PC-3 (cell line): ENCODE results near the gene TNFRSF19. TPM values are rescaled to one million over a fixed set of nuclear protein-coding genes. Genes with fewer than 3 reads are reported as not detected.
"Not testable (repeated sequence)": the region's sequence is repeated elsewhere in the genome, so short reads cannot be mapped to it uniquely, and the experiment has no call there.

ENCODE experiments used
- ATAC-seq: fragments of 200-7000 bp; cut with Tn5 transposase; 2 replicates; pipeline ENCODE4 v1.9.1; 2020; ENCODE audit warnings: mild to moderate bottlenecking, moderate library complexity
- BruUV-seq: library from RNA; stranded (reverse); fragments of 400-500 nt; replicated peaks from 2 replicates; lab custom pipeline; 2021; lab: Mats Ljungman, UMichigan
- CTCF ChIA-PET: fragments of 300-600 bp; sonication (Branson Sonifier 250); formaldehyde crosslinking; loops from one replicate; lab custom pipeline; 2022; ENCODE audit warnings: antibody characterized with exemption; lab: Charles Lee
- POLR2A ChIA-PET: fragments of 300-600 bp; sonication (Branson Sonifier 250); formaldehyde crosslinking; loops from one replicate; lab custom pipeline; 2022; ENCODE audit warnings: antibody characterized with exemption; ENCODE audit not compliant: unreplicated experiment; lab: Charles Lee
- DNase-seq: peaks from one replicate; pipeline ENCODE4 v3.0.0-alpha.2; 2015
- H2AFZ ChIP-seq: fragments of 300-600 bp; sonication (generic); 2 replicates; pipeline ENCODE4 v1.6.0; 2016; ENCODE audit warnings: antibody characterized with exemption, low read length
- H3F3A ChIP-seq: fragments of 300-600 bp; sonication (generic); one replicate; pipeline ENCODE4 v1.6.0; 2017; ENCODE audit warnings: antibody characterized with exemption, low read length, control low read depth, mild to moderate bottlenecking; ENCODE audit not compliant: unreplicated experiment
- H3K27ac ChIP-seq: fragments of 300-600 bp; sonication (generic); 2 replicates; pipeline ENCODE4 v1.5.1; 2016; ENCODE audit warnings: mild to moderate bottlenecking, low read length
- H3K27me3 ChIP-seq: fragments of 300-600 bp; sonication (generic); 2 replicates; pipeline ENCODE4 v1.6.1; 2016; ENCODE audit warnings: low read length, mixed read lengths
- H3K36me3 ChIP-seq: fragments of 300-600 bp; sonication (generic); 2 replicates; pipeline ENCODE4 v1.6.1; 2016; ENCODE audit warnings: low read depth, mixed run types, low read length, mixed read lengths
- H3K4me1 ChIP-seq: fragments of 300-600 bp; sonication (generic); 2 replicates; pipeline ENCODE4 v1.5.1; 2016; ENCODE audit warnings: low read length; ENCODE audit not compliant: insufficient read depth
- H3K4me2 ChIP-seq: fragments of 300-600 bp; sonication (generic); 2 replicates; pipeline ENCODE4 v1.6.0; 2016; ENCODE audit warnings: low read length
- H3K4me3 ChIP-seq: fragments of 300-600 bp; sonication (generic); 2 replicates; pipeline ENCODE4 v1.5.1; 2016; ENCODE audit warnings: mild to moderate bottlenecking, low read length, mixed read lengths
- H3K79me2 ChIP-seq: fragments of 300-600 bp; sonication (generic); 2 replicates; pipeline ENCODE4 v1.6.1; 2017; ENCODE audit warnings: low read length, mixed read lengths
- H3K9ac ChIP-seq: fragments of 300-600 bp; sonication (generic); 2 replicates; pipeline ENCODE4 v1.6.0; 2016; ENCODE audit warnings: mild to moderate bottlenecking, low read length
- H3K9me2 ChIP-seq: fragments of 300-600 bp; sonication (generic); replicated peaks from 2 replicates; pipeline ENCODE4 v1.6.1; 2016; ENCODE audit warnings: mixed run types, low read length, mixed read lengths
- H3K9me3 ChIP-seq: fragments of 300-600 bp; sonication (generic); 2 replicates; pipeline ENCODE4 v1.6.1; 2016; ENCODE audit warnings: low read length, mixed read lengths
- H4K20me1 ChIP-seq: fragments of 300-600 bp; sonication (generic); 2 replicates; pipeline ENCODE4 v1.6.1; 2016; ENCODE audit warnings: low read length, mixed read lengths
- CTCF ChIP-seq: fragments of 300-600 bp; sonication (generic); conservative IDR thresholded peaks from 2 replicates; pipeline ENCODE4 v1.5.1; 2017; ENCODE audit warnings: antibody characterized with exemption, low read depth, mild to moderate bottlenecking, low read length
- EZH2 ChIP-seq: fragments of 300-600 bp; sonication (generic); IDR thresholded peaks from one replicate; pipeline ENCODE4 v1.6.1; 2017; ENCODE audit warnings: antibody characterized with exemption, mild to moderate bottlenecking, low read length; ENCODE audit not compliant: unreplicated experiment
- EZH2phosphoT487 ChIP-seq: fragments of 300-600 bp; sonication (generic); IDR thresholded peaks from 2 replicates; pipeline ENCODE4 v1.6.1; 2018; ENCODE audit warnings: mild to moderate bottlenecking, antibody characterized with exemption, low read length, borderline replicate concordance
- intact Hi-C: fragments of 100-400 bp; cut with micrococcal nuclease; formaldehyde crosslinking; loops from 2 replicates; pipeline ENCODE4 v1.9.0; 2023
- total RNA-seq: library from RNA; depleted of rRNA; stranded (reverse); fragments of >200 nt; gene quantifications from 2 replicates; pipeline ENCODE4 v1.2.3, GENCODE V29; 2014

TNFRSF19 gene
- total RNA-seq, 1 experiment from 2014 or later, result 6.1 TPM

GRCh38 chr13:23674795-23675640 lies 104.8 kb downstream of the TNFRSF19 start:
- no TSS peak for BruUV-seq
- Histone ChIP-seq H2AFZ (no peak overlapping the region), H3K4me3 (0 out of 2 replicates have a peak overlapping the region, but pooled peaks have one; percentile 2), H3K4me2 (peak overlapping the region; percentile 49), H4K20me1 (no peaks in the 10 kb centered on the region), H3K36me3 (no peaks in the 10 kb centered on the region), H3K4me1 (peaks cover 63% of the 10 kb centered on the region), H3K27me3 (no peaks in the 10 kb centered on the region), H3K9ac (peak overlapping the region; percentile 65), H3K27ac (peak overlapping the region; percentile 85), H3K9me3 (no peaks in the 10 kb centered on the region), H3K79me2 (no peaks in the 10 kb centered on the region), H3K9me2 (no peaks in the 10 kb centered on the region), H3F3A (peaks cover 7% of the 10 kb centered on the region)
- ChIA-PET POLR2A (no interaction called here), CTCF (no interaction called here)
- intact Hi-C loops, result loop anchor here (10.0 kb wide), 2 partner anchors 70 to 200 kb away; no protein-coding TSS in a partner anchor
- TF ChIP-seq EZH2phosphoT487, result no peak
- TF ChIP-seq CTCF, result no peak
- TF ChIP-seq EZH2, result no peak
- peak; percentile 95 for DNase-seq
- peak; percentile 61 for ATAC-seq

DNA sequence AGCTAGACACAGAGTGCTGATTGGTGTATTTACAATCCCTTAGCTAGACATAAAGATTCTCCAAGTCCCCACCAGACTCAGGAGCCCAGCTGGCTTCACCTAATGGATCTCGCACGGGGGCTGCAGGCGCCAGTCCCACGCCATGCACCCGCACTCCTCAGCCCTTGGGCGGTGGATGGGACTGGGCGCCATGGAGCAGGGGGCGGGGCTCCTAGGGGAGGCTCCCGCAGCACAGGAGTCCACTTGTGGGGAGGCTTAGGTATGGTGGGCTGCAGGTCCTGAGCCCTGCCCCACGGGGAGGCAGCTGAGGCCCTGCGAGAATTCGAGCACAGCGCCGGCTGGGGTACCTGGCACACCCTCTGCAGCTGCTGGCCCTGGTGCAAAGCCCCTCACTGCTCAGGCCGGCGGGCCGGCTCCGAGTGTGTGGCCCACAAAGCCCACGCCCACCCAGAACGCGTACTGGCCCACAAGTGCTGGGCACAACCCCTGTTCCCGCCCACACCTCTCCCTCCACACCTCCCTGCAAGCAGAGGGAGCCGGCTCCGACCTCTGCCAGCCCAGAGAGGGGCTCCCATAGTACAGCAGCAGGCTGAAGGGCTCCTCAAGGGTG lies 107.6 kb downstream of the TNFRSF19 start:
- H3F3A ChIP-seq, CTCF ChIA-PET, H3K27me3 ChIP-seq, H3K9me2 ChIP-seq, H3K9ac ChIP-seq, H2AFZ ChIP-seq, DNase-seq, H3K4me2 ChIP-seq, H3K27ac ChIP-seq, H3K9me3 ChIP-seq, ATAC-seq, H4K20me1 ChIP-seq, H3K4me3 ChIP-seq, BruUV-seq, POLR2A ChIA-PET, H3K36me3 ChIP-seq, H3K79me2 ChIP-seq: not testable (repeated sequence)
- intact Hi-C loops, result loop anchor here (10.0 kb wide), 2 partner anchors 73 to 203 kb away; no protein-coding TSS in a partner anchor
- H3K4me1 ChIP-seq, result peaks cover 49% of the 10 kb centered on the region

- no peak overlapping the region for H3K4me3 ChIP-seq
Observed at GRCh38 chr13:23678795-23679194, 108.6 kb downstream of the TNFRSF19 start.

More at GRCh38 chr13:23678795-23679194, 108.6 kb downstream of the TNFRSF19 start:
- peaks cover 7% of the 10 kb centered on the region for H3F3A ChIP-seq
- ChIA-PET POLR2A (interaction anchor here (0.6 kb wide), 1 partner anchor 8 kb away, joined by 3 read pairs; no protein-coding TSS in a partner anchor), CTCF (no interaction called here)
- no peaks in the 10 kb centered on the region for H3K36me3 ChIP-seq
- H3K9ac ChIP-seq, result peak overlapping the region; percentile 28; the same call in 1 of the 2 replicates
- peak overlapping the region; percentile 56 for H3K4me2 ChIP-seq
- no peaks in the 10 kb centered on the region for H4K20me1 ChIP-seq
- no peaks in the 10 kb centered on the region for H3K9me2 ChIP-seq
- intact Hi-C loops, result loop anchor here (10.0 kb wide), 2 partner anchors 74 to 204 kb away; no protein-coding TSS in a partner anchor
- no TSS peak for BruUV-seq
- H3K9me3 ChIP-seq, result no peaks in the 10 kb centered on the region
- DNase-seq, result no peak
- no peak for TF ChIP-seq EZH2
- no peak for TF ChIP-seq CTCF
- peaks cover 39% of the 10 kb centered on the region for H3K4me1 ChIP-seq
- no peaks in the 10 kb centered on the region for H3K27me3 ChIP-seq
- H3K79me2 ChIP-seq, result no peaks in the 10 kb centered on the region
- no peak overlapping the region for H2AFZ ChIP-seq
- peak overlapping the region; percentile 73 for H3K27ac ChIP-seq
- no peak for ATAC-seq
